Measurements from ENCODE around the gene LEMD3. TPM values are rescaled to one million over a fixed set of nuclear protein-coding genes. Genes with fewer than 3 reads are reported as not detected.
A peak's percentile ranks its signal among the peaks of the same experiment; 100 is the strongest.

LEMD3 gene
- total RNA-seq, 1 donor from 2014 or later: 25.4 TPM

DNA sequence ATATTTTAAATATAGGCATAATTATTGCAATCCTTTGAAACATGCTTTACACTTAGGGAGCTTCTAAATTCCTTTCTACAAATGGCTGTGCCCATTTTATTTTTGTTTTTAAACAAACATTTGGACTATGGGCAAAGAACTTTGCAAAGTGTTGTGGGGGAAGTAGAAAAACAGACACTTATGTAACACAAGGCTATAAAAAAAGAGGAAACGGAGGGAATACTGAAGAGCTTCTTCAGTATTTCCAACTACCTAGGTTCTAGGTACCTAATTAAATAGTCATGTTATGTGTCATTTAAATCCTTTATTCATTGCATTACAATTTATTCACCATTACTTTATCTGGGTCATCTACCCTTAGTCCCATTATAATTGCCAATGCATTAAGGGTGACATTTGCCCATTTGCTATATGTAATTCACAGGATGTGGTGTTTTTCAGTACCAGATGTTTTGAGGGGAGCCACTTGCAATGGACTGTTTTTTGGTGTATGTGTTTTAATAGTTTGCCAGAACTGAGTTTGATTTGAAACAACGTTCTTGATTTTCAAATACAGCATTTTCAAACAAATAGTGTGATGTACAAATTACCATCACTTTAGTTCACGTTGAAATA lies 107.6 kb downstream of the LEMD3 start:
- Mint-ChIP-seq H3K4me1 (ENCODE audit: low read depth, unreplicated experiment) (no peaks in the 10 kb centered on the region), H3K9me3 (ENCODE audit: unreplicated experiment) (no peaks in the 10 kb centered on the region), H3K36me3 (ENCODE audit: unreplicated experiment) (no peaks in the 10 kb centered on the region), H3K27ac (ENCODE audit: unreplicated experiment) (no peak overlapping the region), H3K27me3 (ENCODE audit: unreplicated experiment) (peaks cover 6% of the 10 kb centered on the region), H3K4me3 (ENCODE audit: unreplicated experiment) (no peak overlapping the region)
- DNase-seq: no peak
- TF ChIP-seq, protein P1, sequence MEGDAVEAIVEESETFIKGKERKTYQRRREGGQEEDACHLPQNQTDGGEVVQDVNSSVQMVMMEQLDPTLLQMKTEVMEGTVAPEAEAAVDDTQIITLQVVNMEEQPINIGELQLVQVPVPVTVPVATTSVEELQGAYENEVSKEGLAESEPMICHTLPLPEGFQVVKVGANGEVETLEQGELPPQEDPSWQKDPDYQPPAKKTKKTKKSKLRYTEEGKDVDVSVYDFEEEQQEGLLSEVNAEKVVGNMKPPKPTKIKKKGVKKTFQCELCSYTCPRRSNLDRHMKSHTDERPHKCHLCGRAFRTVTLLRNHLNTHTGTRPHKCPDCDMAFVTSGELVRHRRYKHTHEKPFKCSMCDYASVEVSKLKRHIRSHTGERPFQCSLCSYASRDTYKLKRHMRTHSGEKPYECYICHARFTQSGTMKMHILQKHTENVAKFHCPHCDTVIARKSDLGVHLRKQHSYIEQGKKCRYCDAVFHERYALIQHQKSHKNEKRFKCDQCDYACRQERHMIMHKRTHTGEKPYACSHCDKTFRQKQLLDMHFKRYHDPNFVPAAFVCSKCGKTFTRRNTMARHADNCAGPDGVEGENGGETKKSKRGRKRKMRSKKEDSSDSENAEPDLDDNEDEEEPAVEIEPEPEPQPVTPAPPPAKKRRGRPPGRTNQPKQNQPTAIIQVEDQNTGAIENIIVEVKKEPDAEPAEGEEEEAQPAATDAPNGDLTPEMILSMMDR (IDR thresholded peaks at IDR 0.05; ENCODE audit: partially characterized antibody, unreplicated experiment): no peak

DNA sequence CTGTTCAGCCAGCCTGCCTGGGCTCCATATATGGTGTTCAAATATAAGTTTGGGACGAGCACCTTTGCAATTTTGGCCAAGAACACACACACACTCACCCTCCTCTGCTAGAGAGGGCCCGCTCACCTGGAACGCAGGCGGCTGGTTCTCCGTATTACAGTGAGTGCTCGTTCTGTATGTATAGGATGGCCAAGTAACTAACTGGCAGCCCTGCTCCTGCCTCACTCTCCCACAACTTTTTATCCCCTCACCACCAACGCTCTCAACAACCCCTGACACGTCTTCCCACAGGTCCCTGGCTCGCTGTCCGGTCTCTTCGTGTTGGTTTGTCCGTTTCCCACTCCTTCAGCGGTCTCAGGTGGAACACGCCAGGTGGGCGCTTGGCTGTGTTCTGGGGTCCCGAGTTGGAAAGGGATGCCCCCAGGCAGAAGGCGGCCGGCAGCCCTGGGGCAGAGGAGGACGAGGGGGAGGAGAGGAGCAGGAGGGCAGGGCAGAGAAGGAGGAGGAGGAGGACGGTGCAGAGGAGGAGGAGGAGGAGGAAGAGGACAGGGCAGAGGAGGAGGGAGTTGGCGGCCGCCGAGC lies 108.7 kb downstream of the LEMD3 start:
- H3K4me3 Mint-ChIP-seq (ENCODE audit: unreplicated experiment): peak overlapping the region; percentile 71
- no peak overlapping the region for H3K27ac Mint-ChIP-seq (ENCODE audit: unreplicated experiment)
- peaks cover 6% of the 10 kb centered on the region for H3K27me3 Mint-ChIP-seq (ENCODE audit: unreplicated experiment)
- TF ChIP-seq, protein P1 (IDR thresholded peaks at IDR 0.05; ENCODE audit: partially characterized antibody, unreplicated experiment): no peak
- no peaks in the 10 kb centered on the region for H3K36me3 Mint-ChIP-seq (ENCODE audit: unreplicated experiment)
- DNase-seq: peak; percentile 14
- H3K4me1 Mint-ChIP-seq (ENCODE audit: low read depth, unreplicated experiment): no peaks in the 10 kb centered on the region
- H3K9me3 Mint-ChIP-seq (ENCODE audit: unreplicated experiment): no peaks in the 10 kb centered on the region

DNA sequence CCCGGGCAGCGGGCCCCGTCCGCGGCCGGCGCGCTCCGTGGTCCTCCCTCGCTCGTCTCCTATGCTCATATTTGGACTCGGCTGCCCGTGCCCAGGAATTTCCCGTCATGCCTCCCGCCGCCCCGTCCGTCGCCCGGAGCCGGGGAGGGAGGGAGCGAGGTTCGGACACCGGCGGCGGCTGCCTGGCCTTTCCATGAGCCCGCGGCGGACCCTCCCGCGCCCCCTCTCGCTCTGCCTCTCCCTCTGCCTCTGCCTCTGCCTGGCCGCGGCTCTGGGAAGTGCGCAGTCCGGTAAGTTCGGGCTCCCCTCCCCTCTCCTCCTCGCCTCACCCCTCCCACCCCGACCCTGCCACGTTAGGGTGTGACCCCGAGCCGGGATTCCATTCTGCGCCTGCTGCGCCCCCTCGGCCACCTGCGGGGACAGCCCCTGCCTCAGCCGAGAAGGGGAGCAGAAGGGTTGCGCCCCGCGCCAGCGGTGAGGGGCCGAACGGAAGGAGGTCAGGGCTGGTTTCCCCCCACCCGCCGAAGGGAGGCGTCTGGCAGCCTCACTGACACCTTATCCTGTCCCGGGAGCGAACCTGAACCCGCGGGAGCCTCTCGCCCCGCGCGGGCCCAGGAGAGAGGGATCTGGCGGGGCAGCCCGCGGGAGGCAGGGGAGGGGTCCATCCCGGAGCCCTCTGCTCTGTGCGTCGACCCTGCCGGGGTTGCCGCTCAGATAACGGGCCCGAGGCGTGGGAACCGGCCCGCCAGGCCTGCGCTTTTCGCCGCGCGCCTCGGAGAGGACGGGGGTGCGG lies 109.4 kb downstream of the LEMD3 start, which contains the start of gene MSRB3:
Gene MSRB3, plus strand, starts transcription at position 108 of the 793 bp plus-strand sequence. CDS start 29,897 bp downstream, outside the sequence.
- Mint-ChIP-seq H3K4me1 (ENCODE audit: low read depth, unreplicated experiment) (no peaks in the 10 kb centered on the region), H3K27ac (ENCODE audit: unreplicated experiment) (no peak within 1 kb of the TSS), H3K27me3 (ENCODE audit: unreplicated experiment) (peaks cover 6% of the 10 kb centered on the region), H3K9me3 (ENCODE audit: unreplicated experiment) (no peaks in the 10 kb centered on the region), H3K36me3 (ENCODE audit: unreplicated experiment) (no peaks in the 10 kb centered on the region), H3K4me3 (ENCODE audit: unreplicated experiment) (peak within 1 kb of the TSS; percentile 71)
- DNase-seq: peak; percentile 74
- TF ChIP-seq, protein P1 (IDR thresholded peaks at IDR 0.05; ENCODE audit: partially characterized antibody, unreplicated experiment): no peak

GRCh38 chr12:65279369-65280112 lies 110.2 kb downstream of the LEMD3 start:
- Mint-ChIP-seq H3K27ac (ENCODE audit: unreplicated experiment) (no peak overlapping the region), H3K9me3 (ENCODE audit: unreplicated experiment) (no peaks in the 10 kb centered on the region), H3K4me1 (ENCODE audit: low read depth, unreplicated experiment) (no peaks in the 10 kb centered on the region), H3K27me3 (ENCODE audit: unreplicated experiment) (peaks cover 6% of the 10 kb centered on the region), H3K36me3 (ENCODE audit: unreplicated experiment) (no peaks in the 10 kb centered on the region), H3K4me3 (ENCODE audit: unreplicated experiment) (peak overlapping the region; percentile 66)
- DNase-seq: no peak
- TF ChIP-seq, protein P1 (IDR thresholded peaks at IDR 0.05; ENCODE audit: partially characterized antibody, unreplicated experiment): no peak
